SK-N-SH treated with all-trans-retinoic acid at 6 μM for 48 hours (cell line): ENCODE data around the gene PRUNE2.

Source experiments
- ARNTL ChIP-seq: fragments of 450-650 bp; formaldehyde crosslinking; IDR thresholded peaks from 2 replicates; pipeline ENCODE4 v1.5.0; 2020; ENCODE audit warnings: low read depth, mild to moderate bottlenecking, moderate library complexity, borderline replicate concordance
- RARB ChIP-seq: fragments of 250-450 bp; sonication (Bioruptor Pico); IDR thresholded peaks from 2 replicates; pipeline ENCODE4 v1.8.0; 2021; ENCODE audit warnings: mild to moderate bottlenecking, moderate library complexity
- ZFP30 ChIP-seq: fragments of 450-650 bp; formaldehyde crosslinking; IDR thresholded peaks from 2 replicates; pipeline ENCODE4 v1.5.0; 2022; ENCODE audit warnings: mild to moderate bottlenecking, moderate library complexity

DNA sequence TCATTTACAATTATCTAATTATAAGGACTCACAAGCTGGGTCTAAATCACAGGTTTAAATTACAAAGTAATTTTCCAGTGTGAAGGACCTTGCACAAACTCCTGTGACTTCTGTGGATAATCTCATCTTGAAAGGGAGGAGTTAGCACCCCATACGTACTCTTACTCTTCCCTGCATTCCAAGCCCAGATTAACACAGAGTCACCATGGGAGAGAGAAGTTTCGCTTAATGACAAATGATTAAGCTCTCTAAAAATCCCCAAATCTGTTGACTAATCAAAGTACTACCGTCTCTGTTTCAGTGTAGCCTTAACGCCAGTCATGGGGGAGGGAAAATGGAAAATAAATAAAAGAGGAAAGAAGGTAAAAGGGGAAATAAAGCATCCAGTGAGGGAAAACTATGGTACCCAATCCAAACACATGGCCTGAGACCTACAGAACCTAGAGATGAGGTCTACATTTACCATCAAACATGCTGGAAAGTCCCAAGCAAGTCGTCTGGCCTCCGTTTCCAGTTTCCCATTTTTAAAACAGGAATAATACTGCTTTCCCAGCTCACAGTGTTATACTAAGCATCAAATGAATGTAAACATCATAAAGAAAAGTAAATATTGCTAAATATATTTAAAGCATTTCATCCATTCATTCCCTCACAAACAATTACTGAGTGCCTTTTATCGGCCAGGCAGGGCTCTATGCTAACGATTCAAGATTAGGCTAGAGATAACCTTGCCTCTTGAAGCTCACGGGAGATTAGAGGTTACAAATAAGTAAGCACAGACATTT is 78.4 kb downstream of the PRUNE2 start:
- TF ChIP-seq RARB (CRISPR knock-in tag) (no peak), ZFP30 (CRISPR knock-in tag) (no peak), ARNTL (CRISPR knock-in tag) (no peak)
